Right renal cortex interstitium (tissue), 3 donors: ENCODE measurements around the gene HDGFL2. TPM values are rescaled to one million over a fixed set of nuclear protein-coding genes. Genes with fewer than 3 reads are reported as not detected.

ENCODE experiments used
- DNase-seq, 3 donors: peaks; one replicate each; pipeline ENCODE4 v3.0.0-alpha.2; 2013; ENCODE audit warnings: low read depth in 3 of 3, low spot score in 2 of 3
- polyA plus RNA-seq, 3 donors: library from polyadenylated mRNA; unstranded; fragments of 120-200 nt; gene quantifications; one replicate each; pipeline ENCODE4 v1.2.1, GENCODE V29; 2013; ENCODE audit not compliant: insufficient read length in 3 of 3

The HDGFL2 gene
- polyA plus RNA-seq, 3 donors, result 58.9 to 66.0 (median 62.3) TPM

DNA sequence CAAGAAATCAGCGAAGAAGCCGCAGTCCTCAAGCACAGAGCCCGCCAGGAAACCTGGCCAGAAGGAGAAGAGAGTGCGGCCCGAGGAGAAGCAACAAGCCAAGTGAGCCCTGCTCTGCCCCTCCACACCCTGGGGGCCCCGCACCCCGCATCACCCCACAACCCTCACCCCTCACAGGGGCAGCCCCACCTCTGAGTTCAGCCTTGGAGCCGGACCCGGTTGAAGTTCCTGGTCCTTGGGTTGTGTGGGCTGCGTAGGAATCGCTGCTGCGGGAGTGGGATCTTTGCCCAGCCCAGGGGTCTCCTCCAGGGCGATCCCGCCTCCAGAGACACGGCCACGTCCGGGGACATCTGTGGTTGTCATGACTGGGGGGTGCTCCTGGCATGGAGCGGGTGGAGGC is 24.2 kb downstream of the HDGFL2 start:
- DNase-seq, result no peak

- no peak for DNase-seq
These were observed 25.8 kb downstream of the HDGFL2 start for GRCh38 chr19:4497770-4498389.

DNA sequence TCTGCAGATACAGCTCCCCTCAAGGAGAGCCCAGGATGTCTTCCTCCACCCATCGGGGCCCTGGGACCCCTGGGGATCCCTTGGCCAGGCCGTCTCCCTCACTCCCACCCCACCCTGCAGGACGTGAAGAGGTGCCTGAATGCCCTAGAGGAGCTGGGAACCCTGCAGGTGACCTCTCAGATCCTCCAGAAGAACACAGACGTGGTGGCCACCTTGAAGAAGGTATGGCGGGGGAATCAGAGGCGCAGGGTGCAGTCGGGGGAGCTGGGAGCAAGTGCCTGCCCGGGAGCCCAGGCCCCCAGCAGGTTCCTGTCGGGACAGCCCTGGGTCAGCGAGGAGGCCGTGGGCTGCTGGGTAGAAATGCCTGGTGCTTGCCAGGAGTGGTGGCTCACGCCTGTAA is 26.6 kb downstream of the HDGFL2 start:
- DNase-seq, result no peak

- DNase-seq, result no peak
These were observed 27.2 kb downstream of the HDGFL2 start for GRCh38 chr19:4499318-4499717.

GRCh38 chr19:4499855-4500254 is 27.8 kb downstream of the HDGFL2 start:
- DNase-seq, result no peak

DNA sequence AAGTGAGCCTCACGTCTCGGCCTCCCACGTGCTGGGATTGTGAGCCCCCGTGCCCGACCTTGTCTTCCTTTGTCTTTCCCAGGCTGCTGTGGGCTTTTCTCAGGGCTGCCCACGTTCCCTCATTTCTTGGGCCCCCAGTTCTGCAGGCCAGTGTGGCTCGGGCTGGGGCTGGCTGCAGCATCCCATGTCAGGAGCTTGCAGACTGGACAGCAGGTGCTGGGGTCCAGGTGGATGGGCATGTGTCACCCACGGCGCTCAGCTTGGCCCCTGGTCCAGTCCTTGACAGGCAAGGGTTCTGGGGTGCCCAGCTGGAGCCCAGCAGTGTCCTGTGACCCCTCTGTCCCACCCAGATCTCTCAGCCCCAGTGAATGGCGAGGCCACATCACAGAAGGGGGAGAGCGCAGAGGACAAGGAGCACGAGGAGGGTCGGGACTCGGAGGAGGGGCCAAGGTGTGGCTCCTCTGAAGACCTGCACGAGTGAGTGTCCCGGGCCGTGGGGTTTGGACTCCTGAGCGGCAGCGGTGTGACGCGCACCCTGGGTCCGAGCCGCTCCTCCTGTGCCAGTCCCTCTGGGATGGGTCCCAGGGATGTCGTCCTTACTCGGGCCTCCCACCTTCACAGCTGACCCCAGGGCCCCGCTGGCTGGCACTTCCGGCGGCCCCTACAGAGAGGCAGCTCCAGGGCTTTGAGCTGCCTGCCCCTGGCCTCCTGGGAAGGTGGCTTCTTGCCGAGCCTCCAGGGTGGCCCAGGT is 28.9 kb downstream of the HDGFL2 start:
- no peak for DNase-seq

- DNase-seq, result no peak
These were observed 29.6 kb downstream of the HDGFL2 start for GRCh38 chr19:4501691-4502090.

GRCh38 chr19:4502282-4503131 is 30.4 kb downstream of the HDGFL2 start:
- DNase-seq, result no peak

DNA sequence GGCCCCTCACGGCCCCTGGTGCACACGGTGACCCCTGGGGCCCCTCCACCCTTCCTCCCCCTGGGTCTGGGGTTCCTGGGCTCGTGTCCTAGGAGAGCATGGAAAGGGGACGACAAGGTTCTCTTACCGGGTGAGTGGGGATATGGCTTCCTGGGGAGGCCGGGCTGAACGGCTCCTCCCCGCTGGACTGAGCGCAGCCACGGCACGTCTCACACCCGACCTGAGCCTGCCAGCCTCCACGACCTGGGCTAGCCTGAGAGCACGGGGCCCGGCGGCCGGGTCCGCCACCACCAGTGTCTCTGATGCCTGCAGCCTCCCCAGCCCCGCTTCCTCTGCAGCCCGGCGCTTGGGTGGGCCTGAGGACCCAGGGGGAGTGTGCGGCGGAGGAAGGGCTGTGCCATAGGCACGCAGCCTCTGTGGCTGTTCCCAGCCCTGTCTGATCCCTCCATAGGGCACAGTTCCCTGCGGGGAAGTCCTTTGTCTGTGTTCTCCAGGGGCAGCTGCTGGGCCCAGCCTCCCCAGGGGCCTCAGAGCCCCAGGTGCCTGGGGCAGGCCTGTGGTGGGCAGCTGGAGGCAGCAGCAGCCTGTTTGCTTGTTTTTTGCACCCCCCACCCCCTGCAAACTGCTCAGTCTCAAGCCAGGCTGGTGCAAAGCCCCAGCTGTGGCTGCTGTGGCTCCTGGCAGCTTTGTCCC is 31.2 kb downstream of the HDGFL2 start:
- DNase-seq, result no peak

DNA sequence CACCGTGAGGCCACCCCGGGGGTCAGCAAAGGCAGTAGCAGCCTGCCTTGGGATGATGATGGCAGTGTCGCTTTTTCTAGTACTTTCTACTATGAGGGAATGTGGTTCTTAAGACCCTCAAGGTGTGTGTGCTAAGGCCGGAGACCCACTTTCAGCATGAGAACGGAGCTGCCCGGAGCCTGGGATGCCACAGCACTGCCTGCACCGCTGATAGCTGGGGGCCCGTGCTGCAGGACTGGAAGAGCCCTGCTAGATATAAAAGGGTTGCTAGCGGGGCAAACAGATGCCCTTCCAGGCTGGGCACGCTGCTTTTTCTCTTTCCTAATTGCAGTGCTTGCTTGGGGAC is 31.7 kb downstream of the HDGFL2 start:
- DNase-seq, result no peak

DNA sequence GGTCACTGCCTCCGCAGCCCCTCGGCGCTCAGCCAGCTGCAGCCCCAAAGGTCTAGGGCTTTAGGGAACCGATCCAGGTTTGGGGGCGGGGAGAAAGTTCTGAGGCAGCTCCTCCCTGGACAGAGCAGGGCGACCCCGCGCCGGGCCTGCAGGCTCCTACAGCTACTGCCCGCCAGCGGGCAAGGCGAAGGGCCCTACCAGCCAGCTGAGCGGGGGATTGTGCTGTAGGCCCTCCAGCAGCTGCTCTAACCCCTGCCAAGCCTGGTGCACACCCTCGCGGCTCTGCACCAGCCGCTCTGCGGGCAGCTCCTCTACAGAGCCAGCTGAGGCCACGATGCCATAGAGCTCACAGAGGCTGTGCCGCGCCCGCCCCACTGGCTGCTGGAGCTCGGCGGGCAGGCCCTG is 32.2 kb downstream of the HDGFL2 start:
- no peak for DNase-seq

GRCh38 chr19:4504891-4505569 is 32.9 kb downstream of the HDGFL2 start:
- DNase-seq, result no peak

DNA sequence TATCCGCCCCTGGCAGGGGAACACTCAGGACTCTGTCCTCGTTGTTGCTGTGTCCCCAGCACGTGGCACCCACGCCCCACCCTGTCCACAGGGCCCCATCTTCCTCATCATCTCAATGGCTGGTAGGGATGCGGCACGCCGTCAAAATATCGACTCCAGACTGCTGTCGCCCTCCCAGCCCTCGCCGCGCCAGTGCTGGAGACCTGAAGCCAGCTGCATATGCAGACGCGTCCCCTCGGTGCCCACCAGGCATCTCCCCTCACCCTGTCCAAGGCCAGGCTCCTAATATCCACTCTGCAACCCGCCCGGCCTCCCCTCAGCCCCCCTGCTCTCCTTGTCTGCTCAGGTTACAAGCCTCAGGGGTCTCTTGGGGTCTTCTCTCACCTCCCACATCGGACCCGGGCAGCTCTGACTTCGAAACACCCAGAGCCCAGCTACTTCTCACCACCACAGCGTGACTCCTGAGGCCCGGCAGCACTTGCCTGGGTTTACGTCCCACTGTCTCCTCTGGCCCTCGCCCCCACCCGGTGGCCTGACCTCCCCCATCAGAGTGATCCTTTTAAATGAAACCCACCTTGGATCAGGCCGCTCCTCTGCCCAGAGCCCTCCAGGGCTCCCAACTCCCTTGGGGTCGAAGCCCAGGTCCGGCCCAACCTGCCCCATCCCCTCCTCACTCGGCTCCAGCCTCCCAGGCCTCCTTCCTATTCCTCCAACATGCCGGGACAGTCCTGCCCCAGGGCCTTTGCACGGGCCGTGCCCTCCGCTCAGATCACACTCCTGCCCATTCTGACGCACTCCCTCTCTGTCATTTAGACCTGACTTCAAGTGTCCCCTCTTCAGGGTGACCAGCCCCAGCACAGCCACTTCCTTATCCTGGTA is 33.7 kb downstream of the HDGFL2 start:
- DNase-seq, result no peak

- no peak for DNase-seq
These were observed 34.5 kb downstream of the HDGFL2 start for GRCh38 chr19:4506449-4507149.

DNA sequence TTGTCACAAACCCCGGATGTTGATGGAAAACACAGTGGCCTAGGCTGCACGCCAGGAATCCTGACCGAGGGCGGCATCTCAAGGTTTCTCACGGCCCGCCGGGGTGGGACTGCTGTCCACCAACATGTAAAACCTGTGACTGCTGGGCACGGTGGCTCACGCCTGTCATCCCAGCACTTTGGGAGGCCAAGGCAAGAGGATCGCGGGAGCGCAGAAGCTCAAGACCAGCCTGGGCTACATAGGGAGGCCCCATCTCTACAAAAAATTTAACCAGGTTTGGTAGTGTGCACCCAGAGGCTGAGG is 35.0 kb downstream of the HDGFL2 start:
- DNase-seq, result no peak

- DNase-seq, result no peak
These were observed 35.7 kb downstream of the HDGFL2 start for GRCh38 chr19:4507804-4508203.

- no peak for DNase-seq
These were observed 36.6 kb downstream of the HDGFL2 start for GRCh38 chr19:4508698-4509097.

- DNase-seq, result no peak
These were observed 38.5 kb downstream of the HDGFL2 start for GRCh38 chr19:4510435-4511255.
